ENCODE data around the gene CREB5. TPM values are rescaled to one million over a fixed set of nuclear protein-coding genes. Genes with fewer than 3 reads are reported as not detected.

The CREB5 gene
- total RNA-seq, 4 donors from 2014 or later: 0.88 to 31.4 (median 15.9) TPM

GRCh38 chr7:28685644-28686417, 273.5 kb downstream of the CREB5 start:
- no peaks in the 10 kb centered on the region for H3K36me3 ChIP-seq
- TF ChIP-seq POLR2A (IDR thresholded peaks at IDR 0.05): peak in 1 of 2 donors; percentile 28
- TF ChIP-seq, protein P1, sequence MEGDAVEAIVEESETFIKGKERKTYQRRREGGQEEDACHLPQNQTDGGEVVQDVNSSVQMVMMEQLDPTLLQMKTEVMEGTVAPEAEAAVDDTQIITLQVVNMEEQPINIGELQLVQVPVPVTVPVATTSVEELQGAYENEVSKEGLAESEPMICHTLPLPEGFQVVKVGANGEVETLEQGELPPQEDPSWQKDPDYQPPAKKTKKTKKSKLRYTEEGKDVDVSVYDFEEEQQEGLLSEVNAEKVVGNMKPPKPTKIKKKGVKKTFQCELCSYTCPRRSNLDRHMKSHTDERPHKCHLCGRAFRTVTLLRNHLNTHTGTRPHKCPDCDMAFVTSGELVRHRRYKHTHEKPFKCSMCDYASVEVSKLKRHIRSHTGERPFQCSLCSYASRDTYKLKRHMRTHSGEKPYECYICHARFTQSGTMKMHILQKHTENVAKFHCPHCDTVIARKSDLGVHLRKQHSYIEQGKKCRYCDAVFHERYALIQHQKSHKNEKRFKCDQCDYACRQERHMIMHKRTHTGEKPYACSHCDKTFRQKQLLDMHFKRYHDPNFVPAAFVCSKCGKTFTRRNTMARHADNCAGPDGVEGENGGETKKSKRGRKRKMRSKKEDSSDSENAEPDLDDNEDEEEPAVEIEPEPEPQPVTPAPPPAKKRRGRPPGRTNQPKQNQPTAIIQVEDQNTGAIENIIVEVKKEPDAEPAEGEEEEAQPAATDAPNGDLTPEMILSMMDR (IDR thresholded peaks at IDR 0.05): no peak
- H3K4me1 ChIP-seq: no peaks in the 10 kb centered on the region
- H3K27ac ChIP-seq: peak overlapping the region; percentile 32 to 80 (median 50)
- no peaks in the 10 kb centered on the region for H3K27me3 ChIP-seq
- H3K9me3 ChIP-seq: no peaks in the 10 kb centered on the region
- peak; percentile 24 to 91 (median 57) for DNase-seq
- peak overlapping the region; percentile 19 to 36 (median 27) for H3K4me3 ChIP-seq

GRCh38 chr7:28686418-28686800, 274.1 kb downstream of the CREB5 start:
- Histone ChIP-seq H3K4me3 (peak overlapping the region; percentile 9 to 36 (median 26)), H3K9me3 (no peaks in the 10 kb centered on the region), H3K27me3 (no peaks in the 10 kb centered on the region), H3K27ac (peak overlapping the region; percentile 32 to 80 (median 50)), H3K4me1 (no peaks in the 10 kb centered on the region), H3K36me3 (no peaks in the 10 kb centered on the region)
- no peak for DNase-seq
- TF ChIP-seq POLR2A (IDR thresholded peaks at IDR 0.05): no peak
- TF ChIP-seq, protein P1 (IDR thresholded peaks at IDR 0.05): no peak

GRCh38 chr7:28687537-28687936, 275.2 kb downstream of the CREB5 start:
- no peaks in the 10 kb centered on the region for H3K36me3 ChIP-seq
- H3K27ac ChIP-seq: peak overlapping the region in 1 of 4 donors; percentile 13
- TF ChIP-seq, protein P1 (IDR thresholded peaks at IDR 0.05): no peak
- TF ChIP-seq POLR2A (IDR thresholded peaks at IDR 0.05): no peak
- peak overlapping the region in 1 of 4 donors; percentile 36 for H3K4me3 ChIP-seq
- no peaks in the 10 kb centered on the region for H3K27me3 ChIP-seq
- H3K9me3 ChIP-seq: no peaks in the 10 kb centered on the region
- H3K4me1 ChIP-seq: no peaks in the 10 kb centered on the region
- no peak for DNase-seq

- Histone ChIP-seq H3K27ac (peak overlapping the region in 1 of 4 donors; percentile 13), H3K9me3 (no peaks in the 10 kb centered on the region), H3K27me3 (no peaks in the 10 kb centered on the region), H3K4me3 (no peak overlapping the region), H3K4me1 (no peaks in the 10 kb centered on the region), H3K36me3 (no peaks in the 10 kb centered on the region)
- no peak for TF ChIP-seq POLR2A (IDR thresholded peaks at IDR 0.05)
- TF ChIP-seq, protein P1 (IDR thresholded peaks at IDR 0.05): no peak
- DNase-seq: no peak
Observed at GRCh38 chr7:28688174-28688573, 275.9 kb downstream of the CREB5 start.

DNA sequence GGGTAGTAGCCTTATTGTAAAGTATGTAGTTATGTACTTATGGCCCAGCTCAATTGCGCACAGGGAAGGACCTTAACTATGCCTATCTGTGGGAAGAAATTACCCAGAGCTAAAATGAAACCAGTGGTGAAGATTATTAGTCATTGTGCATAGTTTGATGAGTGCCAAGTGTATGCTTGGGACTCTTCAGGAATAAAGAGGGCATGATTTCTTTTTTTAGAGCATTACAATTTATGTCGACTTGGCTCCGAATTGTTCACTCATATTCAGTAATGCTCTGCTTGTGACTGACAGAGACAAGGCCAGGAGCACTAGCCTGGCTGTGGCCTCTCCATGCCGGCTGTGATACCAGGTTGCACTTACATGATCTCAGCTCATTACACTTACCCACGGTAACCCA, 276.3 kb downstream of the CREB5 start:
- Histone ChIP-seq H3K4me1 (no peaks in the 10 kb centered on the region), H3K36me3 (no peaks in the 10 kb centered on the region), H3K4me3 (no peak overlapping the region), H3K27ac (no peak overlapping the region), H3K27me3 (no peaks in the 10 kb centered on the region), H3K9me3 (no peaks in the 10 kb centered on the region)
- no peak for DNase-seq
- TF ChIP-seq POLR2A (IDR thresholded peaks at IDR 0.05): no peak
- TF ChIP-seq, protein P1 (IDR thresholded peaks at IDR 0.05): no peak
